ENCODE results near the gene CPXM1.

Gene CPXM1

DNA sequence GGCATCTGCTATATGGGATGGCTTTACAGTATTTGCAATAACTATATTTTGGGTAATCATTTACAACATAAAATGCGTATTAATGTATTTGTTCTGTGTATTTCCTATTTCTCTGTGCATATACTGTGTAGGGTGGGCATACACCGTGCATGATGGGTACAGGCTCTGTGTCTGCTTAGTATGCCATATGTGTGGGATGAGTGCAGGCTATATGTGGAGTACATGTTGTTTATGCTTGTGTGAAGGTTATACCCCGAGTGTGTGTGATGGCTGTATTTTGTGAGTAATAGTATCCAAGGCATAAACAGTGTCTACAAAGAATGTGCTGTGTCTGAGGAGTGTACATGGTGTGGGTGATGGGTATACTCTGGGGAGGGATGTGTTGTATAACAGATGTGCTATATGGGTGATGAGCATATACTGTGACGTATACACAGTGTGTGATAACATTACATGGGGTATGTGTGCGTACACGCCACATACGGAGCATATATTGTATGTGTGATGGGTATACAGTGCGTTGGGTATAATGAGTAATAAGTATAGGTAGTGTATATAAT, 52.7 kb downstream of the CPXM1 start:
- DNase-seq = no peak

DNA sequence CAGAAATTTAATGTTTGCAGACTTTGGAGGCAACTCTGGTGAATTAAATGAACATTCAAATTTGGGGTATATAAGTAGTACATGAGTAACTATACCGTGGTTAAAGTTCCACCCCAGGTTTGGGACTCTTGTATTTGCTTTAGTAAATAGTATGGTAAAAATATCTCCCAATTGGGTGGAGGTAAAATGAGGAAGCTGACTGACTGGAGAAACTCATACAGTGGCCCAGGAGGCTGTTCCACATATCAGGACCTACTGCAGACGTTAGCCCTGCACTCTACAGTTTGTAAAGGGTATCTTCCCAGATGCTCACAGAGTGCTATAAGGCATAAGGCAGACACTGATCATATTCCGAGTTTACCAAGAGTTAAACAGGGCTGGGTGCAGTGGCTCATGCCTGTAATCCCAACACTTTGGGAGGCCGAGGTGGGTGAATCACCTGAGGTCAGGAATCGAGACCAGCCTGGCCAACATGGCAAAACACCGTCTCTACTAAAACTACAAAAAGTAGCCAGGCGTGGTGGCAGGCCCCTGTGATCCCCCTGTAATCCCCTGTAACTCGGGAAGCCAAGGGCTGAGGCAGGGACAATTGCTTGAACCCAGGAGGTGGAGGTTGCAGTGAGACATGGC, 53.7 kb downstream of the CPXM1 start:
- DNase-seq = no peak

DNA sequence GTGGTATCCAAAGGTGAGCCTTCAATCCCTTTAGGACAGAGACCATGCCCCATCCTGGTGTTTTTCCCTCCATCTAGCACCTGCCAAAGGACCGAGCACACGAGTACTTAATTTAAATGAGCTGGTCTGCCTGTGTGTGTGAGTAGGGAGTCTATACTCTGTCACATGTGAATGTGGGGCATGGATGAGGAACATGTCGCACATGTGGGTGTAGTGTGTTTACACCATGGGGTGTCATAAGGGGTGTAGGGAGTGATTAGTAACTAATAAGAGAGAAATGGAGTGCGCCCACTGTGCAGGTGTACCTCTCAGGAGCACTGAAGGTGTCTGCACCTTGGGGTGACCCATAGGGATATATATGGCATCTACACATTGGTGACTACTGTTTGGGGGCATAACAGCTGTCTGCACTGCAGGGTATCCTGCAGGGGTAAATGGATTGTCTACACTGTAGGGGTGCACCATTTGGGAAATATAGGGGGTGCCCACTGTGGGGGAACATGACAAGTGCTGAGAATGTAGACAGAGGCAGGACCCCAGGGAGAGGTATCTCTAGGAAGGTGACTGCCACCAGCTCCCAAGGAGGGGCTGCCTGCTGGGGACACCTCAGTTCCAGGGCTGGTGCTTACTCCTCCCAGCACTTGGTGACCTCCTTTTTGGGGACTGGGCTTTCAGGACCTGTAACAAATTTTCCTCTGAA, 54.3 kb downstream of the CPXM1 start:
- no peak for DNase-seq

DNA sequence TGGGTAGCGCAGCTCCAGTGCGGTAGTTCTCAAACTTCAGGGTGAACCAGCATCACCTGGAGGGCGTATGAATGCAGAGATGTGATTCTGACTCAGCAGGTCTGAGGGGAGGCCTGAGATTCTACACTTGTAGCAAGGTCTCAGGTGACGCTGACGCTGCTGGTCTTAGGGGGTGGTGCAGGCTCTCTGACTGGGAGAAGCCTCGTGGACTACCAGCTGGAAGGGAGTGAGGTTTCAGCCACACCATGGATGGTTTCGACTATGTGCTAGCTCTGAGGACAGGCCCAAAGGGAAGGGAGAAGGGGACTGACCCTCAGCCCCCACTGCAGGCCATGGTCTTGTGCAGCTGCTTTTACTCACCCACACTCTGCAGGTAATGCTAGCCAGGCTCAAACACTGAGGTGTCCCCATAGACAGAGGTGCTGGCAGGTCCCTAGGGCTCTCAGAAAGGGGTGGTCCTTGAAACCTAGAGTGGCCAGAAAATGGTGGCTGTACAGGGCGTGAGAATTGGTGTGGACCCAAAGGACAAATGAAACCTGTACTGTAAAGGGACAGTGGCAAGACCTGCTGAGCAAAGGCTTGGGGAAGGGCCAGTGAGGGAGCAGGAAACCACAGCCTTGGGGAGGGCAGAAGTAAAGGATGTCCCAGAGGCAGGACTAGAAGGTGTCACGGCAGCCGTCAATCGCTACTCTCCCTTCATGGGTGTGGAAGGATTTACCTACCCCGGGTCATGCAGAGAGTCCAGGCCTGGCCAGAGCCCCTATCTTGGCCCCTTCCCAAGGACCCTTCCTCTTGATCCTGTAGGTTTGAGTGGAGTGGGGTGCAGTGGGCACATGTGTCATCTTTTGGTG, 55.1 kb downstream of the CPXM1 start:
- DNase-seq = no peak
